Esophagus muscularis mucosa (tissue), 3 donors: Measurements from ENCODE around the gene RPS6KA2.

Source experiments
- POLR2A ChIP-seq: fragments of 450-650 bp; IDR thresholded peaks from one replicate; pipeline ENCODE4 v1.6.1; 2017; ENCODE audit warnings: antibody characterized with exemption, moderate library complexity, mild to moderate bottlenecking, low read depth
- TF ChIP-seq, protein P1 (sequence below), 3 experiments: fragments of 200-600 bp in 2 of 3; fragments of 450-650 bp in 1 of 3; sonication (generic) in 2 of 3; IDR thresholded peaks; one replicate each; pipeline ENCODE4 v1.5.1; 2017 to 2019; ENCODE audit warnings: antibody characterized with exemption in 3 of 3, mild to moderate bottlenecking in 2 of 3, moderate library complexity in 1 of 3

DNA sequence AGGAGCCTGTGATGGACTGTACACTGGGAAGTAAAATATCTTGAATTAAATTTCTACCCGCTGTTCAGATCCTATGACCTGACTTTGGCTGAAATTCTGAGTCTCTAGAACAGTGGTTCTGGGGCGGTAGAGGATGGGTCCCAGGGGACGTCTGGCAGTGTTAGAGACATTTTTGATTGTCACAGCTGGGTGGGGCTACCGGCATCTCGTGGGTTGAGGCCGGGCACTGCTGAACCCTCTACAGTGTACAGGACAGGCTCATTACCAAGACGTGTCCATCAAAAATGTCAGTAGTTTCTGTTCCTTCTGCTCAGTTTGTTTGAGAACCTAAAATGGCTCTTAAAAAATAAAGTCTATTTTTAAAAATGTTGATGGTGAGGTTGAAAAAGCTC lies 11.5 kb upstream of the RPS6KA2 start:
- no peak for TF ChIP-seq POLR2A
- TF ChIP-seq, protein P1, sequence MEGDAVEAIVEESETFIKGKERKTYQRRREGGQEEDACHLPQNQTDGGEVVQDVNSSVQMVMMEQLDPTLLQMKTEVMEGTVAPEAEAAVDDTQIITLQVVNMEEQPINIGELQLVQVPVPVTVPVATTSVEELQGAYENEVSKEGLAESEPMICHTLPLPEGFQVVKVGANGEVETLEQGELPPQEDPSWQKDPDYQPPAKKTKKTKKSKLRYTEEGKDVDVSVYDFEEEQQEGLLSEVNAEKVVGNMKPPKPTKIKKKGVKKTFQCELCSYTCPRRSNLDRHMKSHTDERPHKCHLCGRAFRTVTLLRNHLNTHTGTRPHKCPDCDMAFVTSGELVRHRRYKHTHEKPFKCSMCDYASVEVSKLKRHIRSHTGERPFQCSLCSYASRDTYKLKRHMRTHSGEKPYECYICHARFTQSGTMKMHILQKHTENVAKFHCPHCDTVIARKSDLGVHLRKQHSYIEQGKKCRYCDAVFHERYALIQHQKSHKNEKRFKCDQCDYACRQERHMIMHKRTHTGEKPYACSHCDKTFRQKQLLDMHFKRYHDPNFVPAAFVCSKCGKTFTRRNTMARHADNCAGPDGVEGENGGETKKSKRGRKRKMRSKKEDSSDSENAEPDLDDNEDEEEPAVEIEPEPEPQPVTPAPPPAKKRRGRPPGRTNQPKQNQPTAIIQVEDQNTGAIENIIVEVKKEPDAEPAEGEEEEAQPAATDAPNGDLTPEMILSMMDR (IDR thresholded peaks at IDR 0.05), result no peak
